Karpas-422 (cell line): ENCODE measurements around the gene CALY. TPM values are rescaled to one million over a fixed set of nuclear protein-coding genes. Genes with fewer than 3 reads are reported as not detected.

ENCODE experiments used
- DNase-seq: peaks from one replicate; pipeline ENCODE4 v3.0.0-alpha.2; 2015
- H2AFZ ChIP-seq: fragments of 200-600 bp; sonication (generic); 2 replicates; pipeline ENCODE4 v1.6.1; 2014; ENCODE audit warnings: antibody characterized with exemption, low read length, mixed read lengths
- H3K27ac ChIP-seq: fragments of 200-600 bp; sonication (generic); 2 replicates; pipeline ENCODE4 v1.5.1; 2014; ENCODE audit warnings: mild to moderate bottlenecking, low read length, moderate library complexity
- H3K27me3 ChIP-seq: fragments of 200-600 bp; sonication (generic); 2 replicates; pipeline ENCODE4 v1.6.1; 2014; ENCODE audit warnings: low read length, mixed read lengths
- H3K36me3 ChIP-seq: fragments of 200-600 bp; sonication (generic); 2 replicates; pipeline ENCODE4 v1.6.1; 2014; ENCODE audit warnings: low read length, mixed read lengths; ENCODE audit not compliant: insufficient read depth
- H3K4me1 ChIP-seq: fragments of 200-600 bp; sonication (generic); 2 replicates; pipeline ENCODE4 v1.6.1; 2014; ENCODE audit warnings: mild to moderate bottlenecking, low read length, mixed read lengths
- H3K4me2 ChIP-seq: fragments of 200-600 bp; sonication (generic); 2 replicates; pipeline ENCODE4 v1.6.1; 2014; ENCODE audit warnings: low read length, low read depth, mild to moderate bottlenecking; ENCODE audit not compliant: poor library complexity, severe bottlenecking
- H3K4me3 ChIP-seq: fragments of 200-600 bp; sonication (generic); 2 replicates; pipeline ENCODE4 v1.5.1; 2014; ENCODE audit warnings: mild to moderate bottlenecking, antibody characterized with exemption, low read length, mixed read lengths
- H3K79me2 ChIP-seq: fragments of 200-600 bp; sonication (generic); 2 replicates; pipeline ENCODE4 v1.6.1; 2014; ENCODE audit warnings: mild to moderate bottlenecking, low read length, mixed read lengths
- H3K9ac ChIP-seq: fragments of 200-600 bp; sonication (generic); 2 replicates; pipeline ENCODE4 v1.6.0; 2014; ENCODE audit warnings: low read length
- H3K9me2 ChIP-seq: fragments of 200-600 bp; sonication (generic), shearing (Covaris generic); replicated peaks from 2 replicates; pipeline ENCODE4 v1.6.0; 2014; ENCODE audit warnings: mild to moderate bottlenecking, low read length, moderate library complexity; ENCODE audit not compliant: insufficient read depth
- H3K9me3 ChIP-seq: fragments of 300-700, 200-600 bp; sonication (generic); 2 replicates; pipeline ENCODE4 v1.6.1; 2014; ENCODE audit warnings: low read length, mixed read lengths
- H4K20me1 ChIP-seq: fragments of 200-600 bp; sonication (generic); 2 replicates; pipeline ENCODE4 v1.6.1; 2014; ENCODE audit warnings: mild to moderate bottlenecking, antibody characterized with exemption, low read length, low read depth; ENCODE audit not compliant: insufficient read depth
- total RNA-seq: library from RNA; depleted of rRNA; stranded (reverse); fragments of >200 nt; shearing (Covaris generic); gene quantifications from 2 replicates; pipeline ENCODE4 v1.2.3, GENCODE V29; 2014; ENCODE audit warnings: low replicate concordance

The CALY gene
- total RNA-seq, 1 experiment from 2014 or later: not detected

GRCh38 chr10:133356549-133357284, 20.0 kb upstream of the CALY start:
- H3K27ac ChIP-seq: no peak overlapping the region
- no peaks in the 10 kb centered on the region for H3K79me2 ChIP-seq
- no peaks in the 10 kb centered on the region for H3K27me3 ChIP-seq
- no peaks in the 10 kb centered on the region for H4K20me1 ChIP-seq
- no peaks in the 10 kb centered on the region for H3K9me2 ChIP-seq
- H3K36me3 ChIP-seq: no peaks in the 10 kb centered on the region
- no peak overlapping the region for H3K4me3 ChIP-seq
- H3K9me3 ChIP-seq: no peaks in the 10 kb centered on the region
- no peak overlapping the region for H3K9ac ChIP-seq
- no peak for DNase-seq
- H2AFZ ChIP-seq: no peak overlapping the region
- H3K4me1 ChIP-seq: peaks cover 5% of the 10 kb centered on the region; the same call in 1 of the 2 replicates
- H3K4me2 ChIP-seq: peak overlapping the region; percentile 7

GRCh38 chr10:133355991-133356390, 19.3 kb upstream of the CALY start:
- Histone ChIP-seq H3K4me1 (peaks cover 5% of the 10 kb centered on the region; the same call in 1 of the 2 replicates), H3K9me3 (no peaks in the 10 kb centered on the region), H3K27ac (no peak overlapping the region), H3K4me2 (no peak overlapping the region), H4K20me1 (no peaks in the 10 kb centered on the region), H3K9me2 (no peaks in the 10 kb centered on the region), H3K9ac (no peak overlapping the region), H3K36me3 (no peaks in the 10 kb centered on the region), H3K27me3 (no peaks in the 10 kb centered on the region), H2AFZ (no peak overlapping the region), H3K4me3 (no peak overlapping the region), H3K79me2 (no peaks in the 10 kb centered on the region)
- no peak for DNase-seq

GRCh38 chr10:133355266-133355665, 18.6 kb upstream of the CALY start:
- Histone ChIP-seq H2AFZ (no peak overlapping the region), H3K27ac (no peak overlapping the region), H3K9me3 (no peaks in the 10 kb centered on the region), H3K27me3 (no peaks in the 10 kb centered on the region), H3K4me1 (peaks cover 5% of the 10 kb centered on the region; the same call in 1 of the 2 replicates), H3K4me2 (no peak overlapping the region), H3K4me3 (no peak overlapping the region), H4K20me1 (no peaks in the 10 kb centered on the region), H3K9ac (no peak overlapping the region), H3K79me2 (no peaks in the 10 kb centered on the region), H3K9me2 (no peaks in the 10 kb centered on the region), H3K36me3 (no peaks in the 10 kb centered on the region)
- DNase-seq: no peak

GRCh38 chr10:133354672-133355240, 18.1 kb upstream of the CALY start:
- no peak overlapping the region for H3K4me3 ChIP-seq
- H2AFZ ChIP-seq: no peak overlapping the region
- H3K4me2 ChIP-seq: no peak overlapping the region
- H3K36me3 ChIP-seq: no peaks in the 10 kb centered on the region
- H3K27me3 ChIP-seq: no peaks in the 10 kb centered on the region
- H3K4me1 ChIP-seq: peaks cover 5% of the 10 kb centered on the region; the same call in 1 of the 2 replicates
- no peak overlapping the region for H3K9ac ChIP-seq
- no peak for DNase-seq
- no peaks in the 10 kb centered on the region for H3K9me2 ChIP-seq
- H4K20me1 ChIP-seq: no peaks in the 10 kb centered on the region
- H3K9me3 ChIP-seq: no peaks in the 10 kb centered on the region
- H3K27ac ChIP-seq: no peak overlapping the region
- H3K79me2 ChIP-seq: no peaks in the 10 kb centered on the region

- Histone ChIP-seq H4K20me1 (no peaks in the 10 kb centered on the region), H3K36me3 (no peaks in the 10 kb centered on the region), H2AFZ (no peak overlapping the region), H3K9ac (no peak overlapping the region), H3K9me2 (no peaks in the 10 kb centered on the region), H3K4me1 (peaks cover 5% of the 10 kb centered on the region; the same call in 1 of the 2 replicates), H3K27me3 (no peaks in the 10 kb centered on the region), H3K4me3 (no peak overlapping the region), H3K9me3 (no peaks in the 10 kb centered on the region), H3K79me2 (no peaks in the 10 kb centered on the region), H3K4me2 (no peak overlapping the region), H3K27ac (no peak overlapping the region)
- DNase-seq: no peak
Measured at GRCh38 chr10:133353988-133354605, 17.4 kb upstream of the CALY start.

- Histone ChIP-seq H2AFZ (no peak overlapping the region), H3K4me3 (no peak overlapping the region), H3K9me3 (no peaks in the 10 kb centered on the region), H3K27ac (no peak overlapping the region), H3K36me3 (no peaks in the 10 kb centered on the region), H3K9me2 (no peaks in the 10 kb centered on the region), H3K4me2 (no peak overlapping the region), H3K9ac (no peak overlapping the region), H4K20me1 (no peaks in the 10 kb centered on the region), H3K4me1 (peaks cover 5% of the 10 kb centered on the region; the same call in 1 of the 2 replicates), H3K79me2 (no peaks in the 10 kb centered on the region), H3K27me3 (no peaks in the 10 kb centered on the region)
- no peak for DNase-seq
Measured at GRCh38 chr10:133353202-133353959, 16.7 kb upstream of the CALY start.

GRCh38 chr10:133351408-133352318, 15.0 kb upstream of the CALY start:
- no peak overlapping the region for H3K4me3 ChIP-seq
- H3K27ac ChIP-seq: no peak overlapping the region
- no peaks in the 10 kb centered on the region for H4K20me1 ChIP-seq
- H3K9me2 ChIP-seq: no peaks in the 10 kb centered on the region
- H3K9ac ChIP-seq: no peak overlapping the region
- H2AFZ ChIP-seq: no peak overlapping the region
- no peaks in the 10 kb centered on the region for H3K36me3 ChIP-seq
- H3K27me3 ChIP-seq: no peaks in the 10 kb centered on the region
- no peaks in the 10 kb centered on the region for H3K79me2 ChIP-seq
- no peaks in the 10 kb centered on the region for H3K4me1 ChIP-seq
- no peaks in the 10 kb centered on the region for H3K9me3 ChIP-seq
- DNase-seq: no peak
- H3K4me2 ChIP-seq: no peak overlapping the region
